Peyer's patch (tissue), 4 donors: ENCODE measurements around the gene GNAO1.

Experiments used
- CTCF ChIP-seq, 6 experiments: fragments of 450-650 bp in 4 of 6; fragments of 200-600 bp in 2 of 6; sonication (generic) in 1 of 6; IDR thresholded peaks; one replicate each; pipeline ENCODE4 v1.5.1; 2017 to 2019; ENCODE audit warnings: antibody characterized with exemption in 6 of 6, mild to moderate bottlenecking in 3 of 6, moderate library complexity in 1 of 6
- POLR2A ChIP-seq, 2 donors: fragments of 450-650 bp; IDR thresholded peaks; one replicate each; pipeline ENCODE4 v1.5.1; 2017; ENCODE audit warnings: antibody characterized with exemption in 2 of 2, mild to moderate bottlenecking in 2 of 2, moderate library complexity in 2 of 2

GRCh38 chr16:56330476-56330875, 139.2 kb downstream of the GNAO1 start:
- TF ChIP-seq CTCF (IDR thresholded peaks at IDR 0.05) (no peak), POLR2A (IDR thresholded peaks at IDR 0.05) (no peak)
